ENCODE data around the gene GNAI1.

The GNAI1 gene

GRCh38 chr7:80213814-80214213 lies 79.2 kb downstream of the GNAI1 start:
- DNase-seq (ENCODE audit: low read depth in 2 of 2): no peak

DNA sequence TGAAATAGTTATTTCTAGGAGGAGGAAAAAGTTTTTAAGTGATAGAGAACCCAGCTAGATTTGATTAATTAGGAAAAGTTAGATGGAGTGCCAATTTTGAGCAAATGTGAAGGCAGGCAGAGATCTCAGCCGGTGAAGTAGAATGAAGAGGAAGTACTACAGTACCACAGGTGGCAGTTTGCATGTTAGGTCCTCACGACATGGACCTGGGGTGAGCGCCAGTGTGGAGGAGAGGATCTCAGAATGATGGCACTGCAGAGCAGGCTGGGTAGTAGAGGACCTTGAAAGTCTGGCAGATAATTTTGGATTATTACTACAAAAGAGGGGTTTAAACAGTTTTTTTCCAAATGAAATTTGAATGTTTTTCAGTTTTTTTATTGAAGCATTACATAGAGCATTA lies 81.1 kb downstream of the GNAI1 start:
- no peak for DNase-seq (ENCODE audit: low read depth in 2 of 2)

DNA sequence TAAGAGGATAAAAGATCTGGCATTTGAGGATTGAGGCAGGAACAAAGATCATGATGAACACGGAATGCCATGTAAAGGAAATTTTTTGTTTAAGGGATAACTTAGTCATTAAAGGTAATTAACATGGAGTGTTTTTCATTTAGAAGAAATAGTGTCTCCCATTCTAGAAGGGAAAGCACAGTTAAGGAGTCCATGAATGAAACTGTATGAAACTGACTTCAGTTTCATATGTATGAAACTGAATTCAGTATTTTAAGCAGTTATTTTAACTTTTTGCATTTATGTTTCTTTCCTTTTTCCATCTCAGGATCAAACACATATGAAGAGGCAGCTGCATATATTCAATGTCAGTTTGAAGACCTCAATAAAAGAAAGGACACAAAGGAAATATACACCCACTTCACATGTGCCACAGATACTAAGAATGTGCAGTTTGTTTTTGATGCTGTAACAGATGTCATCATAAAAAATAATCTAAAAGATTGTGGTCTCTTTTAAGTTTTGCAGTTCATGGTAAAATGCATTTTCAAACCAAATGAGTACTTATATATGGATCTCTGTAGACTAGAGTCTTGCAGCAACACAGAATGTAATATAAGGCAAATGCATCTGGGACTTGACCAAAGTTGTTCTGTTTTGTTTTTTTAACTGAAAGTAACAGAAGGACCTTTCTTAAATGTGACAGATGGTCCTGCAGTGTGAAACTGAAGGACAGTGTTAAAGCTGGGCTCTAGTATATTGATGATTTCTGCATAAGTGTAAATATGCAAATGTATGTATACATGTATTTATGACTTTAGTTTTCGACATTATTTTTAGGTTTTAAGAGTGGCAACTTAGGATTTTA lies 82.6 kb downstream of the GNAI1 start:
- no peak for DNase-seq (ENCODE audit: low read depth in 2 of 2)

GRCh38 chr7:80218723-80219122 lies 84.1 kb downstream of the GNAI1 start:
- DNase-seq (ENCODE audit: low read depth in 2 of 2): no peak

- DNase-seq (ENCODE audit: low read depth in 2 of 2): no peak
Observed at GRCh38 chr7:80220022-80220634, 85.5 kb downstream of the GNAI1 start.

- DNase-seq (ENCODE audit: low read depth in 2 of 2): no peak
Observed at GRCh38 chr7:80224415-80224814, 89.8 kb downstream of the GNAI1 start.

- DNase-seq (ENCODE audit: low read depth in 2 of 2): no peak
Observed at GRCh38 chr7:80225361-80225760, 90.7 kb downstream of the GNAI1 start.

- DNase-seq (ENCODE audit: low read depth in 2 of 2): no peak
Observed at GRCh38 chr7:80226629-80227028, 92.0 kb downstream of the GNAI1 start.

GRCh38 chr7:80230327-80230726 lies 95.7 kb downstream of the GNAI1 start:
- no peak for DNase-seq (ENCODE audit: low read depth in 2 of 2)

- no peak for DNase-seq (ENCODE audit: low read depth in 2 of 2)
Observed at GRCh38 chr7:80231707-80232106, 97.1 kb downstream of the GNAI1 start.

DNA sequence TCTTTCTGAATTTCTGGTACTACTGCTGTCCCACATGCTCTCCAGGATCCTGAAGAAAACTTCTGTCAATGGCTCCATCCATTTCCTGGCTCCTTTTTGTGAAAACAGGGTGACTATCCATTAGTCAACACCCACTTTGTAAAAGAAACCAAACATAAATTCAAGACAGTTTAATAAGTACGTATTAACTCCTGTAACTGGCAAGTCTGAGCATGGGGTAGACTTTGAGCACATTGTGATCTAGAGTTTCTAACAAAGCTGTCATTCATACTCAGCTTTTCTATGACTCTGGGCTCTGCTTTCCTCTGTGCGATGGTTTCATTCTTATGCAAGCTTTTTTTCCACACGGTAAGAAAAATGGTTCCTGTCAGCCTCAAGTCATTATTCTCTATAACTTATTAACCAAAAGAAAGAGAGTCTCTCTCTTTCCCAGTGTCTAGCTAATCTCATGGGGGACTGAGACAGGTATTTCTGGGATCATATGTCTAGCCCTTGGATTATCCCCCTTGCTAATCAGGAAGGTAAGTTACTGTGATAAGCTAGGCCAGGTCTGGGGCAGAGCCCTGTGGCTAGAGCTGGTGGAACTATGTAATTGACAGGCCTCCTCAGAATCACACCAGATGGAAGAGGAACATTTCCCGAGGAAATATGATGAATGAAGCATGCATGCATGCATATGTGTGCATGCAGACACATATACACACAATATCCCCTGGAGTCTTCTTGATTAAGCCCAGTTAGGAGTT lies 98.5 kb downstream of the GNAI1 start:
- no peak for DNase-seq (ENCODE audit: low read depth in 2 of 2)

GRCh38 chr7:80235334-80235733 lies 100.7 kb downstream of the GNAI1 start:
- no peak for DNase-seq (ENCODE audit: low read depth in 2 of 2)

DNA sequence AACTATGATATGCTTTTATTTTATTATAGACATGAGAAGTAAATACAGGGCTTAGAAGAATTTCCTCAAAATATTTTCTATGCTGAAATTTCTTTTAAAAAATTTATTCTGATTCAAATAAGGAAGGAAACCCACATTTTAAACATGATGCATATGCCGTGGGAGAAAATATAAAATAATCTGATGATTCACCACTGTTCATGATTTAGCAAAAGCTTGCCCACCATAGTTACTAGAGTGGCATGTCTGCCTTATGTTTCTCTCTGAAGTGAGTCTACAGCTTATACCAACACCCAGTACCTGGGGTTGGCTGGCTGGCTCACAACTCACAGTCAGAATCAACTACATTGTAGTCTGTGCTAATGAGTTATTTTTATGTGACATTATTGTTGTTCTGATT lies 102.0 kb downstream of the GNAI1 start:
- DNase-seq (ENCODE audit: low read depth in 2 of 2): no peak

DNA sequence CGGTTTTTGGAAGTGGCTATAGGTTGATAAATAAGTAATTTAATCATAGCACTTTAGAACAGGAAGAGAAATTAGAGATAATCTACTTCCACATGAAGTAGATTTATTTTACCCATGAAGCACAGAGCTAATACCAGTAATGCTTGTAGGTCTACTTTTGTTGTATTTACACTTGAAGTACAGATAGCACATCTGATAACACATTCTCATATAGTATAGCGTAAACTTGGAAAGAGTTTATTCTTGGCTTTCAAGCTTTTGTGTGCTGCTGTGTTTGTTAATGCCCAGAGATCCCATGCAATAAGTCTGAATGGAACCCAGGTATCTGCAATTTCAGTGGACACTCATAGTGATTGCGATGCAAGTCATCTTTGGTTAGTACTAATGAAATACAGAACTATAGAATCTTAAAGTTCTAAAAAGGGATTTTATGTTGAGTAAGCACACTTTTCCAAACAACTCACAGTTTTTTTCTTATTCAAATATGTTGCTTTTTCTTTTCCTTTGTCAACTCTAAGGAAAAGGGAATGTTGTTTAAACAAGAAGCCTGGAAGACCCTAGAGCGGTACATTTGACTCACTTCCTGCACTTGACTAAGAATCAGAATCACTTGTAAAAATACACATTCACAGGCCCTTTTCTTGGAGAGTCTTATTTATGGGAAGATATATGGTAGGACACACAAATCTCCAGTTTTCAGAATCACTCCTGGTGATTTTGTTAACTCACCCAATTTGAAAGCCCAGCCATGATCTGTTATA lies 105.8 kb downstream of the GNAI1 start:
- DNase-seq (ENCODE audit: low read depth in 2 of 2): no peak

GRCh38 chr7:80241671-80242070 lies 107.0 kb downstream of the GNAI1 start:
- DNase-seq (ENCODE audit: low read depth in 2 of 2): no peak

GRCh38 chr7:80243425-80243824 lies 108.8 kb downstream of the GNAI1 start:
- DNase-seq (ENCODE audit: low read depth in 2 of 2): no peak

DNA sequence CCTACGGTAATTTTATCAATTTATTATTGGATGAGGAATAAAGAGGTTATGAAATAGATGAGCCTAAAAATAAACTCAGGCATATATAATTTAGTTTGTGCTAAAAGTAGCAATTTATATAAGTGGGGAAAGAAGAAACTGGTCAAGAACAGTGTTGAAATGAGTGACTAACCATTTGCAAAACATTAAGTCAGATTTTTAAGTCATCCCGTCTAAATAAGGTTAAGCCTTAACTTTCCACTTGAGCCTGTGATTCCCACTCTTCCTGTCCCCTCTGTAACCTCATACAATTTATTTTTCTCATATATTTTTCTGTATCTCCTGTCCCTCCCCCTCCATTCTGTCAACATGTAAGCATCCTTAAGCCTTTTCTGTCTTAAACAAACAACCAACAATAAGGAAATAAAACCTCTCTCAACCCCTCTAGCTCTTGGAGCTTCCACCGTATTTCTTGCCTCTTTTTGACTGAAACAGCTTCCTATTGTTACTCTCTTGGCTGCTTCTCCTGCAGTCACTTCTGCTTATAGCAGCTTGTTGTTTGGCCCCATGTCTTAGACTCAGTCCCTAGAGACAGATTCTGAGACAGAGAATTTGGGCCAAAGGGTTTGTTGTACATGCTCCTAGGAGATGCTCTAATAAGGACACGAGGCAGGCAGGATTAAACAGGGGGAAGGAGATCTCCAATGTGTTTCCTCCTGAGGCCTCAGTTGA lies 109.7 kb downstream of the GNAI1 start:
- no peak for DNase-seq (ENCODE audit: low read depth in 2 of 2)

DNA sequence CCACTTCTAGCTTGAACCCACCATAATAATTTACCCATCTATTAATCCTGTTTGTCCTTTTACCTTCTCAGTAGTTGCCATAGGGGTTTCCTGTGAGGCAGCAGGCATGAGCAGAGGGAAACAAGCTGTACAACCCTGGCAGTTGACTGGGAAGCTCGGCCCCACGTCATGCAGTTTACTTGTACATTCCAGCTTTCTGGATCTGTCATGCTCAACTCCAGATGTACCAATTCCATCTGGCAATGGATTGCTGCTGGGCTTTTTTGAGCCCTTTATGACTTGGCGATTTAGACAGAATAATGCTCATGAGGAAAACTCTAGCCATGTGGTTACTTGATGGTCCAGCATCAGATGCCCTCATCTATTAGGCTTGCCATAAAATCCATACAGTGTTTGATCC lies 112.5 kb downstream of the GNAI1 start:
- no peak for DNase-seq (ENCODE audit: low read depth in 2 of 2)

DNA sequence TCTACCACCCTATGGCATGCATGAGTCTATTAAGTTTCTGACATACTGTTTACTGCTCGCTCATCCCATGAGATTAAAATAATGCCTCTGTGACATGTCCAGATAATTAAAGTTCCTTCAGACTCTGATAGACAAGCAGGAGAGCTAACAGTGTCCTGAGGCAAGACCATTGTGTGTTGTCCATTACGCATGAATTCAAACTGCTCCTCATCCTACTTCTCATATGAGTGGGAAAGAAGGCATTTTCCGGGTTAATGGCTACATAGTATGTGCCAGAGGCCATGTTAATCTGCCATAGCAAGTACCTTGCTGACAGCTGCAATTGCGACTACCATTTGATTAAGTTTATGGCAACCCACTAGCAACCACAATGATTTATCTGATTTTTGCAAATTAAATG lies 113.3 kb downstream of the GNAI1 start:
- DNase-seq (ENCODE audit: low read depth in 2 of 2): no peak

GRCh38 chr7:80249184-80249583 lies 114.6 kb downstream of the GNAI1 start:
- no peak for DNase-seq (ENCODE audit: low read depth in 2 of 2)

GRCh38 chr7:80249619-80250295 lies 115.1 kb downstream of the GNAI1 start:
- no peak for DNase-seq (ENCODE audit: low read depth in 2 of 2)
